OCI-LY3 (cell line): ENCODE results near the gene PCDHA2.

Experiments
- H2AFZ ChIP-seq: fragments of 200-600, 300-600 bp; shearing (Covaris generic); 2 replicates; pipeline ENCODE4 v1.6.0; 2014; ENCODE audit warnings: antibody characterized with exemption, low read depth, low read length
- H3K27ac ChIP-seq: fragments of 200-600, 300-600 bp; sonication (generic); 2 replicates; pipeline ENCODE4 v1.5.1; 2014; ENCODE audit warnings: mild to moderate bottlenecking, low read length, moderate library complexity, mixed read lengths
- H3K27me3 ChIP-seq: fragments of 200-600, 300-600 bp; sonication (generic); 2 replicates; pipeline ENCODE4 v1.6.1; 2014; ENCODE audit warnings: low read depth, low read length, mixed read lengths
- H3K36me3 ChIP-seq: fragments of 200-600, 300-600 bp; sonication (generic); replicated peaks from 2 replicates; pipeline ENCODE3; 2014; ENCODE audit warnings: low read depth, low read length, mixed read lengths
- H3K4me1 ChIP-seq: fragments of 300-600, 200-600 bp; sonication (generic); 2 replicates; pipeline ENCODE4 v1.6.1; 2014; ENCODE audit warnings: low read length, mixed read lengths
- H3K4me2 ChIP-seq: fragments of 200-600, 300-600 bp; sonication (generic); 2 replicates; pipeline ENCODE4 v1.6.1; 2014; ENCODE audit warnings: low read length, mixed read lengths
- H3K4me3 ChIP-seq: fragments of 300-600, 200-600 bp; sonication (generic); 2 replicates; pipeline ENCODE4 v1.5.1; 2014; ENCODE audit warnings: antibody characterized with exemption, mild to moderate bottlenecking, low read length, moderate library complexity
- H3K79me2 ChIP-seq: fragments of 300-600, 200-600 bp; shearing (Covaris generic); 2 replicates; pipeline ENCODE4 v1.6.1; 2014; ENCODE audit warnings: mild to moderate bottlenecking, low read length, mixed read lengths
- H3K9ac ChIP-seq: fragments of 300-600, 200-600 bp; shearing (Covaris generic); 2 replicates; pipeline ENCODE4 v1.6.0; 2014; ENCODE audit warnings: mild to moderate bottlenecking, low read length, moderate library complexity
- H3K9me3 ChIP-seq: fragments of 200-600, 300-600 bp; shearing (Covaris generic); 2 replicates; pipeline ENCODE4 v1.6.1; 2014; ENCODE audit warnings: low read length, mixed read lengths; ENCODE audit not compliant: insufficient read depth
- H4K20me1 ChIP-seq: fragments of 200-600, 300-600 bp; sonication (generic); 2 replicates; pipeline ENCODE4 v1.6.1; 2016; ENCODE audit warnings: low read length, mixed read lengths; ENCODE audit not compliant: insufficient read depth
- CTCF ChIP-seq: fragments of 200-600, 300-600 bp; sonication (generic); IDR thresholded peaks from 2 replicates; pipeline ENCODE4 v1.5.1; 2014; ENCODE audit warnings: antibody characterized with exemption, low read length, low read depth
- EZH2phosphoT487 ChIP-seq: fragments of 200-600 bp; shearing (Covaris generic); IDR thresholded peaks from 2 replicates; pipeline ENCODE4 v1.6.1; 2018; ENCODE audit warnings: antibody characterized with exemption, mixed run types, low read depth

Gene PCDHA2

GRCh38 chr5:140794595-140795258, at the start of gene PCDHA2:
Gene PCDHA2 (plus strand): TSS chr5:140794852.
- no peak within 1 kb of the TSS for H3K4me3 ChIP-seq
- H2AFZ ChIP-seq = no peak within 1 kb of the TSS
- H3K79me2 ChIP-seq = no peaks in the 10 kb centered on the region
- TF ChIP-seq EZH2phosphoT487 (no peak), CTCF (no peak)
- H3K36me3 ChIP-seq = no peaks in the 10 kb centered on the region
- no peak within 1 kb of the TSS for H3K9ac ChIP-seq
- H3K27ac ChIP-seq = no peak within 1 kb of the TSS
- H3K4me1 ChIP-seq = no peaks in the 10 kb centered on the region
- no peaks in the 10 kb centered on the region for H3K27me3 ChIP-seq
- no peaks in the 10 kb centered on the region for H4K20me1 ChIP-seq
- H3K9me3 ChIP-seq = no peaks in the 10 kb centered on the region
- no peak within 1 kb of the TSS for H3K4me2 ChIP-seq

- Histone ChIP-seq H2AFZ (no peak overlapping the region), H3K4me3 (no peak overlapping the region), H3K9me3 (no peaks in the 10 kb centered on the region; the same call in 1 of the 2 replicates), H3K36me3 (no peaks in the 10 kb centered on the region), H3K27me3 (no peaks in the 10 kb centered on the region), H3K4me1 (no peaks in the 10 kb centered on the region), H4K20me1 (no peaks in the 10 kb centered on the region), H3K4me2 (no peak overlapping the region), H3K79me2 (no peaks in the 10 kb centered on the region), H3K27ac (no peak overlapping the region), H3K9ac (no peak overlapping the region)
- TF ChIP-seq EZH2phosphoT487 (no peak), CTCF (no peak)
Measured at GRCh38 chr5:140753561-140753960, 41.1 kb upstream of the PCDHA2 start.

GRCh38 chr5:140764177-140764973, 30.3 kb upstream of the PCDHA2 start:
- peaks cover 5% of the 10 kb centered on the region; the same call in 1 of the 2 replicates for H3K9me3 ChIP-seq
- H3K36me3 ChIP-seq = no peaks in the 10 kb centered on the region
- no peak overlapping the region for H3K27ac ChIP-seq
- no peaks in the 10 kb centered on the region for H3K27me3 ChIP-seq
- no peaks in the 10 kb centered on the region for H3K79me2 ChIP-seq
- H3K9ac ChIP-seq = no peak overlapping the region
- no peak overlapping the region for H3K4me2 ChIP-seq
- no peak for TF ChIP-seq CTCF
- no peak for TF ChIP-seq EZH2phosphoT487
- H3K4me1 ChIP-seq = no peaks in the 10 kb centered on the region
- no peak overlapping the region for H3K4me3 ChIP-seq
- H2AFZ ChIP-seq = no peak overlapping the region
- no peaks in the 10 kb centered on the region for H4K20me1 ChIP-seq

- no peaks in the 10 kb centered on the region for H3K27me3 ChIP-seq
- H3K27ac ChIP-seq = no peak overlapping the region
- H3K4me1 ChIP-seq = no peaks in the 10 kb centered on the region
- H3K9ac ChIP-seq = no peak overlapping the region
- peaks cover 5% of the 10 kb centered on the region for H3K9me3 ChIP-seq
- no peaks in the 10 kb centered on the region for H4K20me1 ChIP-seq
- TF ChIP-seq CTCF (no peak), EZH2phosphoT487 (no peak)
- no peak overlapping the region for H3K4me3 ChIP-seq
- H3K79me2 ChIP-seq = no peaks in the 10 kb centered on the region
- H2AFZ ChIP-seq = no peak overlapping the region
- H3K4me2 ChIP-seq = no peak overlapping the region
- H3K36me3 ChIP-seq = no peaks in the 10 kb centered on the region
Measured at GRCh38 chr5:140767444-140767843, 27.2 kb upstream of the PCDHA2 start.
